Stimulated activated effector memory CD8-positive, alpha-beta T cell treated with anti-CD3 and anti-CD28 coated beads, Interleukin-12 subunit alpha, Interleukin-12 subunit beta, amount 100 ng/mL, for 72 hours (primary cell): ENCODE data around the gene TMEM263.
A peak's percentile ranks its signal among the peaks of the same experiment; 100 is the strongest.

Experiments
- ATAC-seq: fragments of 150-1000 bp; cut with Tn5 transposase; 2 replicates; pipeline ENCODE4 v1.10.0; 2021
- DNase-seq, 2 donors: peaks; one replicate each; pipeline ENCODE4 v3.0.0; 2021 to 2022; ENCODE audit warnings: low spot score in 2 of 2
- H3K27ac Mint-ChIP-seq: one replicate; pipeline ENCODE4 v1.8.0; 2022; ENCODE audit warnings: mild to moderate bottlenecking, mixed read lengths
- H3K36me3 Mint-ChIP-seq: one replicate; pipeline ENCODE4 v1.8.0; 2022; ENCODE audit warnings: mild to moderate bottlenecking, mixed read lengths
- H3K4me1 Mint-ChIP-seq: one replicate; pipeline ENCODE4 v1.8.0; 2022; ENCODE audit warnings: mixed read lengths
- H3K4me3 Mint-ChIP-seq: one replicate; pipeline ENCODE4 v1.8.0; 2022; ENCODE audit warnings: mild to moderate bottlenecking, mixed read lengths
- H3K9me3 Mint-ChIP-seq: one replicate; pipeline ENCODE4 v1.8.0; 2022; ENCODE audit warnings: mixed read lengths

TMEM263 gene

DNA sequence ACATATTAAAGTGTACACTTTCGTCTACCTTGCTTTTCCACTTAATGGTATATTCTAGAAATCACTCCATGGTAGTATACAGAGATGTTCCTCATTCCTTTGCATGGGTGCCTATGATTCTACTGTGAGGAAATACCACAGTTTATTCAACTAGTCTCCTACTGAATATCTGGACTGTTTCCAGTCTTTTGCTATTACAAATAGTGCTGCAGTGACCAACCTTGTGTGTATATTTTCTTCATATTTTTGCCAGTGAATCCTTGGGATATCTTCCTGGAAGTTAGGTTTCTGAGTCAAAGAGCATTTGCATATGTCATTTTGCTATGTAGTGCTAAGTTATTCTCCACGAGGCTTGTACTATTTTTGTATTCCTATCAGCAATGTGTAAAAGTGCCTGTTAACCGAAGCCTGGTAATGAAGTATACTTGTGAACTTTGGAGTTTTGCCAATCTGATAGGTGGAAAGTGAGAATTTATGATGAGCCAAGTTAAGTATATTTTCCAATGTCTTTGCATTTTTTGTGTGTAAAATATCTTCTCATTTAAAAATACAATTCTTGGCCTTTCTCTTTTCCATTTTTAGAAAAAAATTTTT is 31.3 kb upstream of the TMEM263 start:
- Mint-ChIP-seq H3K27ac (no peak overlapping the region), H3K36me3 (no peaks in the 10 kb centered on the region), H3K9me3 (peaks cover 3% of the 10 kb centered on the region), H3K4me1 (no peaks in the 10 kb centered on the region), H3K4me3 (no peak overlapping the region)
- ATAC-seq (no peak), DNase-seq (no peak)

DNA sequence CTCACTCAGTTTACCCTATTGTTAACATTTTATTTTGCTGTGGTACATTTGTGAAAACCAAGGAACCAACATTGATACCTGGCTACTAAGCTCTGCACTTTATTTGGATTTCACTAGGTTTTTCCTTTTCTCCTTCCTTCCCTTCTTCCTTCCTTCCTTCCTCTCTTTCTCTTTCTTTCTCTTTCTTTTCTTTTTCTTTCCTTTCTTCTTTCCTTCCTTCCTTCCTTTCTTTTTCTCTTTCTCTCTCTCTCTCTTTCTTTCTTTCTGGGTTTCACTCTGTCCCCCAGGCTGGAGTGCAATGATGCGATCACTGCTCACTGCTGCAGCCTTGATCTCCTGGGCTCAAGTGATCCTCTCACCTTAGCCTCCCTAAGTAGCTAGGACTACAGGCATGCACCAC is 29.1 kb upstream of the TMEM263 start:
- H3K36me3 Mint-ChIP-seq: no peaks in the 10 kb centered on the region
- peaks cover 3% of the 10 kb centered on the region for H3K9me3 Mint-ChIP-seq
- H3K4me3 Mint-ChIP-seq: no peak overlapping the region
- DNase-seq (no peak), ATAC-seq (no peak)
- no peaks in the 10 kb centered on the region for H3K4me1 Mint-ChIP-seq
- H3K27ac Mint-ChIP-seq: no peak overlapping the region

DNA sequence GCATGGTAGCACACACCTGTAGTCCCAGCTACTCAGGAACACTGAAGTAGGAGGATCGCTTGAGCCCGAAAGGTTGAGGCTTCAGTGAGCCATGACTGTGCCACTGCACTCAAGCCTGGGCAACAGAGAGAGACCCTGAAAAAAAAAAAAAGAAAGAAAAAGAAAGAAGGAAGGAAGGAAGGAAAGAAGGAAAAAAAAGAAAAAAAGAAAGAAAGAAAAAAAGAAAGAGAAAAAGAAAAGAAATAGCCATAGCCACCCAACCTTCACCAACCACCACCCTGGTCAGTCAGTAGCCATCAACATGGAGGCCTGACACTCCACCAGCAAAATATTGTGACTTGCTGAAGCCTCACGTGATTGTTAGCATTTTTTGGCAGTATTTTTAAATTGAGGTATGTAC is 21.4 kb upstream of the TMEM263 start:
- Mint-ChIP-seq H3K36me3 (no peaks in the 10 kb centered on the region), H3K27ac (no peak overlapping the region), H3K4me3 (no peak overlapping the region), H3K9me3 (no peaks in the 10 kb centered on the region), H3K4me1 (no peaks in the 10 kb centered on the region)
- peak in 1 of 2 donors; percentile 3 for DNase-seq
- ATAC-seq: no peak

DNA sequence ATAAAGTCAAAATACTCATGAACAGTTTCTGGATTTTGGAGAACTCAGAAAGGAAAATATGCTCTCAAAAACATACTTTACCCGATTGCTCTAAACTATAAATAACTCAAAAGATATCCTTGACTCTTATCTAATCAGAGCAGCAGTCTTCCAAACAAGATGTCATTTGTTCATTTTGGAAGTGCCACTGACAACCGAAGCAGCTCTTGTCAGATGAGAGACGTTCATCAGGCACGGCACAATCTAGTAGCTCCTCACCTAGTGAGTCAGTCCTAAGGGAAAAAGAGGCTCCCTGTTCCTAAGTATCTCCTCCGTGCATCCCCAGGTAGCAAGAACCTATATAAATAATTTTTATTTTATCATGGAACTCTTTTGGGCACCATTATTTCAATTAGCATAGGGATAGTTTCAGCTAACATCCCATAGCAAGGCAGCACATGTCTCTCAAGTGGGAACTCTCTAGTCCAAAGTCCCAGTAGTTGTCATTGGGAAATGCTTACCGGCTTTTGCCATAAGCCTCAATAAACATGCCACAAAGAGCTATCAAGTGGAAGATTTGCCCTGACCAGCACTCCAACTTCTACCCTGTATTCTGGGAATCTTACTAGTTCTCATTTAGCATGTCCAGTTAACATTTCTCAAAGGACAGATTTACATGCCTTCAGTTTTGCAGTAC is 14.1 kb upstream of the TMEM263 start:
- ATAC-seq (no peak), DNase-seq (no peak)
- H3K27ac Mint-ChIP-seq: no peak overlapping the region
- H3K4me3 Mint-ChIP-seq: no peak overlapping the region
- H3K36me3 Mint-ChIP-seq: no peaks in the 10 kb centered on the region
- no peaks in the 10 kb centered on the region for H3K4me1 Mint-ChIP-seq
- no peaks in the 10 kb centered on the region for H3K9me3 Mint-ChIP-seq

DNA sequence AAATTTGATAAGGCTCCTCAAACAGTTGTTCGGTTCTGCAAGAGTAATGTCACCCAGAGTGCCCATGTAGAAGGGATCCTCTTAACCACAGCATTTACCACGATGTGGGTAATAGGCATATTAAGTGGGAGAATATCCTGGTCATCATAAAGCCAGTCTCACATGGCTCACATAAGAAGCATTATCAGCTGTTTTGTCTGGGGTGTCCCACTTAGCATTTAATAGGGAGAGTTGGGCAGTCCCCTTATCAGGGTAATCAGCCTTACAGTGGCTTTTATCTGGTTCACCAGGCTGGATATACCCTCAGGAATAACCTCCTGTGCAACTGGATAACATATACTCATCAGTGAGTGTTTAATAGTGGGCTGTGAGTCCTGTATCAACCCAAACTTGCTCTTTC is 12.9 kb upstream of the TMEM263 start:
- Mint-ChIP-seq H3K27ac (no peak overlapping the region), H3K4me3 (no peak overlapping the region), H3K9me3 (no peaks in the 10 kb centered on the region), H3K36me3 (no peaks in the 10 kb centered on the region), H3K4me1 (no peaks in the 10 kb centered on the region)
- DNase-seq (no peak), ATAC-seq (no peak)

DNA sequence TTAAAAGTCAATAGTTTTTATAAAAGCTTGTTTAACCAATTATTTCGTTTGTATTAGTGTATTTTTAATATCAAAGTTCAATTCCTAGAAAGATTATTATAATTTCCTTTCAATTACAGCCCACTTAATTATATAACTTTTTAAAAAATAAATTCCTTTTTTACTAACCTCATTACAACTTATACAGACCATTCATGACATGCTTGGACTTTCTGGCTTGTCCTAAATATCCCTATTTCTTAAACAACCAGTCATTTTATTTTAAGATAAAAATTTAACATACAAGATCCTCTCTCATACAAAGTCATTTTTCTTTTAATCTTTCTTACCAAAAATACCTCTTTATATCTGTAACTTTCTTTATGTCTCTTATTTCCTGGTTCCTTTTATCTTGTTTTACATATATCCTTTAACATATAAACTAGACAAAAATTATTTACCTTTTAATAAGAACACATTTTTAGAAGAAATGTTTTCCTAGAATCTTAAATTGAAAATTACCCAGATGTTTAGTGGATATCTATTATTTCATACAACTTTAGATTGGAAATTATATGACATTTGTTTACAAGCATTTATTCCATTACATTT is 10.4 kb upstream of the TMEM263 start:
- no peak for ATAC-seq
- H3K36me3 Mint-ChIP-seq: no peaks in the 10 kb centered on the region
- no peaks in the 10 kb centered on the region for H3K4me1 Mint-ChIP-seq
- H3K4me3 Mint-ChIP-seq: no peak overlapping the region
- no peak for DNase-seq
- peaks cover 12% of the 10 kb centered on the region for H3K9me3 Mint-ChIP-seq
- H3K27ac Mint-ChIP-seq: no peak overlapping the region

DNA sequence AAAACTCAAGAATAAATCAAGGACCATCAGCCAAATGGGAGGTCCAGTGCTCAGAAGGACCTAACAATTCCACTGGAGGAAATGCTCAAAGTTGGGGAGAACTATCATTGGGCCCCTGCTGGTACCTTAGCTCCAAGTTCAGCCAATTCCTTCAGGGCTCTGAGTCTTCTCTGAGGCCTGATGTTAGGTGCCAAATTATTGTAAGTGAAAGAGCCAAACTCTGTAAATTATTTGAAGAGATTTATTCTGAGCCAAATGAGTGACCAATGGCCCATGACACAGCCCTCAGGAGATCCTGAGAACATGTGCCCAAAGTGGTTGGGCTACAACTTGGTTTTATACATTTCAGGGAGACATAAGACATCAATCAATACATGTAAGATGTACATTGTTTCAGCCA is 8.2 kb upstream of the TMEM263 start:
- no peaks in the 10 kb centered on the region for H3K36me3 Mint-ChIP-seq
- DNase-seq (no peak), ATAC-seq (no peak)
- no peaks in the 10 kb centered on the region for H3K4me1 Mint-ChIP-seq
- H3K9me3 Mint-ChIP-seq: peaks cover 12% of the 10 kb centered on the region
- no peak overlapping the region for H3K4me3 Mint-ChIP-seq
- H3K27ac Mint-ChIP-seq: no peak overlapping the region

DNA sequence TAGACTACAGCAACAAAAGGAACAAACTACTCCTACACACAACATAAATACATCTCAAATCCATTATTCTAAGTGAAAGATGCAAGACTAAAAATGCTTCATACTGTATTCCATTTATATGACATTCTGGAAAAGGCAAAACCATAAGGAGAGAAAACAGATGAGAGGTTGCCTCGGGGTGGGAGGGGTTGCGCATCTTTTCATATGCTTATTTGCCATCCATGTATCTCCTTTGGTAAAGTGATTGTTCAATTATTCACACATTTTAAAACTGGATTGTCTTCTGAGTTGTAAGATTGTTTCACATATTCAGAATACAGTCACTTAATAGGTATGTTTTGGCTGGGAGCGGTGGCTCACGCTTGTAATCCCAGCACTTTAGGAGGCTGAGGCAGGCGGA is 5.1 kb upstream of the TMEM263 start:
- peaks cover 8% of the 10 kb centered on the region for H3K36me3 Mint-ChIP-seq
- H3K4me1 Mint-ChIP-seq: no peaks in the 10 kb centered on the region
- no peak overlapping the region for H3K4me3 Mint-ChIP-seq
- no peak overlapping the region for H3K27ac Mint-ChIP-seq
- DNase-seq (no peak), ATAC-seq (no peak)
- peaks cover 12% of the 10 kb centered on the region for H3K9me3 Mint-ChIP-seq

DNA sequence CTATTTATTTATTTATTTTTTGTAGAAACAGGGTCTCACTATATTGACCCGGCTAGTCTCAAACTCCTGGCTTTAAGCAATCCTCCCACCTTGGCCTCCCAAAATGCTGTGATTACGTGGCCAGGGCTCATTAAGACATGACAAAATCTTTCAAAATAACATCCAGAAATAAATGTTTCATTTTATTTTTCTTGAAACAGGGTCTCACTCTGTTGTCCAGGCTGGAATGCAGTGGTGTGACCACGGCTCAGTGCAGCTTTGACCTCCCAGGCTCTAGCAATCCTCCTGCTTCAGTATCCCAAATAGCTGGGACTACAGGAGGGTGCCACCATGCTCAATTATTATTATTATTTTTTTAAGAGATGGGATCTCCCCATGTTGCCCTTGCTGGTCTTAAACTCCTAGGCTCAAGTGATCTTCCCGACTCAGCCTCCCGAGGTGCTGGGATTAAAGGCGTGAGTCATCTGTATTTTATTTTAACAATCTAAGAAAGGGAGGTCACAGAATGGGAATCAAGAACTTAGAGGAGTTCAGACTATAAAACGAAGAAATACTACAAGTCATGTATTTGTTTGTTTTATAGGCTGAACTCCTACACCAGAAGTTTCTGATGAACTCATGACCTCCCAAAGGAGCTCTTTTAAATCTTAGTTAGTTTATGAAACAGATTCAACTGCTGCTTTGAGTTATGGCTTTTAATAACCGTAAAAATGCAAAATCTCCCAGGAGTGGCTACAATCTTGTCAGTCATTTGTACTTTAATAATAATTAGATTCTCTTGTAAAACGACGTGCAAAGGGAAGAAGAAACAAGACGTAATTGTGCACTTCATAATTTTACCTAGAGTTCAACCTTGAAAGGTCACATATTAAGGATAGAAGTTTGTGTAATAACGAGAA is 2.1 kb upstream of the TMEM263 start:
- DNase-seq (no peak), ATAC-seq (no peak)
- H3K4me1 Mint-ChIP-seq: peaks cover 15% of the 10 kb centered on the region
- H3K4me3 Mint-ChIP-seq: peak overlapping the region; percentile 97
- H3K36me3 Mint-ChIP-seq: peaks cover 19% of the 10 kb centered on the region
- H3K27ac Mint-ChIP-seq: no peak overlapping the region
- H3K9me3 Mint-ChIP-seq: peaks cover 10% of the 10 kb centered on the region

DNA sequence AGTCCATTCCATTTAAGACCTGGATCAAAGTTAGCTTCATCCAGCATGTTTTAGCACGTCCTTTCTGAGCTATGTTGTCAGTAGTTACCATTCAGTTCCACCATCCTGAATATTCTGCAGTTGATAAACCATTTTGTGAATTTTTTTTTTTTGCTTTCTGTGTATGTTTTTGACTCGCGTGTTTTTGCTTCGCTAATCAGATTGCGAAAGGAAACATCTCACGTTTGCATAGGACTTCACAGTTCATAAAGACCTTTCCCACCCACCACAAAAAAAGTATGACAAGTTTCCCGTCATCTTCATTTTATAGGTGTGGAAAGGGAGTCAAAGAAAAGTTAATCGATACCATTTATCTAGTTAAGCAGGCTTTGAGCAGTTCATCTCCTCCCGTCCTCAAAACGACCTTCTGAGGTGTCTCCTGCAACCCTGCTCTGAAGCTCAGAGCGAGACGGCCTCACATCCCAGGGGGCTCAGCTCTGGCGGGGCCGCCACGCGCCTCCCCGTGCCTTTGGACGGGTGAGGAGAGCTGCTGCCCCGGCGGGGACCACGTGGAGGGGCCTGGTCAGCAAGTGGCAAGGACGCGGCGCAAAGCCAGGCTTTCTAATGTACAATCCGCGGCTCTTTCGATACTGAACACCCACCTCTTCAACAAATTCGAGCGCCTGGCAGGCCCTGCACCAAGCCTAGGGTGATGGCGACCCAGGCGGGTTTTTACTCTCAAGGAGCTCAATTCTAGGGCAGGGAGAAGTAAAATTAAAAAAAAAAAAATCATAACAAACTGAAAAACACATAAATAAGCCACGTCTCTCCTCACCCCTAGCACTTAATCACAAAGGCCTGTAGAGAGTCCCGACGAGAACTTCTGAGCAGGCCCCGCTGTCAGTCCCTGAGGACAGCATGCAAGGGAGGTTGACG is 988 bp upstream of the TMEM263 start:
- DNase-seq (peak; percentile 5 to 65), ATAC-seq (peak; percentile 36)
- H3K36me3 Mint-ChIP-seq: peaks cover 30% of the 10 kb centered on the region
- peaks cover 3% of the 10 kb centered on the region for H3K9me3 Mint-ChIP-seq
- H3K4me3 Mint-ChIP-seq: peak overlapping the region; percentile 97
- peak overlapping the region; percentile 98 for H3K27ac Mint-ChIP-seq
- H3K4me1 Mint-ChIP-seq: peaks cover 20% of the 10 kb centered on the region

DNA sequence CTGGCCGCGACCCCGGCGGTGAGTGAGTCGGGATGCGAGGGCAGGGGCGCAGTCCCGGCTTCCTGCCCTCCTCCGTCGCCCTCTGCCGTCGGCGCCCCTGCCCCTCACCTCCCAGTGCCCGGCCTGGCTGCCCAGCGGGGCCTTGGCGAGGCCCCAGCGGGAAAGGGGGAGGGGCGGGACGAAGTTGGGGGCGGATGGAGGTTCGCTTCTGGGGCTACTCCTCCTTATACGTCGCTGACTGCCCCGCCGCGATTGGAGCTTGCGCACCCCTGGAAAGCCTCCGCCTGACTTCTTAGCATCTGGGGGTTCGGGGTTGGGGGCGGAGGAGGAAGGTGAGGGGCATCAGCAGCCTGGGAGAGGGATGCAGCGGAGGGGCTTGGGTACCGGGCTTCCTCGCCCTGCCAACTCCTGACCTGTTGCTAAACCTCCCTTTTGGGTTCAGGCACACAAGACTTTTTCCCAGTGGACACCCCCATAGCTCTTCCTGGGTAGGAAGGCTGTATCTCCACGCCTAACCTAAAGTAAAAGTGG is 406 bp downstream of the TMEM263 start:
- no peak for DNase-seq
- H3K4me1 Mint-ChIP-seq: peaks cover 25% of the 10 kb centered on the region
- peak overlapping the region; percentile 98 for H3K27ac Mint-ChIP-seq
- ATAC-seq: peak; percentile 66
- peaks cover 44% of the 10 kb centered on the region for H3K36me3 Mint-ChIP-seq
- H3K9me3 Mint-ChIP-seq: no peaks in the 10 kb centered on the region
- peak overlapping the region; percentile 97 for H3K4me3 Mint-ChIP-seq

DNA sequence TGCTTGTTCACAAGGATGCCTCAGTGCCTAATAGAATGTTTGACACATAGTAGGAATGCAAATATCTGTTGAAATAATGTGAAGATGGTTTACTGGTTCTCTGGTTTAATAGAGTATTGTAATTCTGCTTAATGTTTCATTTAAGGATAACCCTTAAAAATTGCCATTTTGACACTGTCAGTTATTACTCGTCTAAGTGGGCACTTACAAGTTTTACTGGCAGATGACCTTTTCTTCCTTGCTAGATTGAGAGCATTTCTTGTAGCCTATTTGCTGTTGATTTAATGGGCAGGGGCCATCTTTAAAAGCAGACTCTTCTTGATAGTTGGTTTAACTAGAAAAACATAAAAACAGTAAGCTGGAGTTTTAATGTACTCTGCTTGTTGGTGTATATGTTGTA is 1.9 kb downstream of the TMEM263 start:
- ATAC-seq (no peak), DNase-seq (no peak)
- H3K4me1 Mint-ChIP-seq: peaks cover 31% of the 10 kb centered on the region
- peaks cover 48% of the 10 kb centered on the region for H3K36me3 Mint-ChIP-seq
- peak overlapping the region; percentile 97 for H3K4me3 Mint-ChIP-seq
- H3K9me3 Mint-ChIP-seq: no peaks in the 10 kb centered on the region
- peak overlapping the region; percentile 98 for H3K27ac Mint-ChIP-seq

DNA sequence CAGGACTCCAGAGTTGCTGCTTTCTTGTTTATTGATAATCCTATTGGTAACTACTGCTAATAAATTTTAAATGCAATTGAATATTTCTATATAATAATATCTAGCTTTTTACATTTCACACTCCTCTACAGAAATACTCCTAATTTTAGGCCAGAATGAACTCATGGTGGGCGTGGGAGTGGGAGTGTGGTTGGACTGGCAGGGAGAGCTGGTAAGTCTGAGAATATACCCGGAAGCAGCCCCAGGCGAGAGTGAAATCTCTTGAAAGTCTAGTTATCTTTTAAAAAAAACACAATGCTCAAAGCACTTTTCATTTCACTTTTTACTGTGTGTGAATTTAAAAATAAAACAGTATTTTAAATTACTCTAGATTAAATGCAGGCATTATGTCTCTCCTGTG is 4.7 kb downstream of the TMEM263 start:
- H3K36me3 Mint-ChIP-seq: peaks cover 52% of the 10 kb centered on the region
- H3K4me1 Mint-ChIP-seq: peaks cover 45% of the 10 kb centered on the region
- DNase-seq: no peak
- no peak overlapping the region for H3K27ac Mint-ChIP-seq
- no peak for ATAC-seq
- no peak overlapping the region for H3K4me3 Mint-ChIP-seq
- no peaks in the 10 kb centered on the region for H3K9me3 Mint-ChIP-seq

DNA sequence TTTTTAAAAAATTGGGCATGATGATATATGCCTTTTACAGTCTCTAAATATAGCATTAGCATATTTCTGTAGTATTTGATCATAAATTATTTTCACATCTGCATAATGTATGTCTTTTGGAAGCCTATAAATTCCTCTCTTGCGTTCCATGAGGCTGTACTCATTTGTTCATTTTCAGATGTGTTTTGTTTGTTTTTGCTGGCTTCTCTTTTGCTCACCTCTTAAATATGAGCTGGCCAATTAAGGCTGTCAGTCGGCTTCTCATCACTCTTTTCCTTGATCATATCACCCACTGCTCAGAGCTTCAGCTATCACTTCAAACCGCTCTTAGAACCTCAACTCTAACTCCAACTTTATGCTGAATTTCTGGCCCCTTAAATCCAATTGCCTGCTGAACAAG is 6.6 kb downstream of the TMEM263 start:
- no peak for ATAC-seq
- H3K4me1 Mint-ChIP-seq: peaks cover 42% of the 10 kb centered on the region
- peaks cover 58% of the 10 kb centered on the region for H3K36me3 Mint-ChIP-seq

More for the DNA sequence above, 6.6 kb downstream of the TMEM263 start:
- Mint-ChIP-seq H3K9me3 (no peaks in the 10 kb centered on the region), H3K27ac (no peak overlapping the region), H3K4me3 (no peak overlapping the region)
- no peak for DNase-seq
